ENCODE measurements around the gene C6orf89. TPM values are rescaled to one million over a fixed set of nuclear protein-coding genes. Genes with fewer than 3 reads are reported as not detected.
A peak's percentile ranks its signal among the peaks of the same experiment; 100 is the strongest.

The C6orf89 gene
- total RNA-seq, 1 donor from 2014 or later, result 36.8 TPM

- H3K9me3 ChIP-seq, result no peaks in the 10 kb centered on the region
- no peak for TF ChIP-seq POLR2AphosphoS5 (IDR thresholded peaks at IDR 0.05; ENCODE audit: insufficient read depth in 1 of 2, low read depth in 1 of 2)
- TF ChIP-seq POLR2A (IDR thresholded peaks at IDR 0.05), result no peak
- no peak for TF ChIP-seq CTCF (IDR thresholded peaks at IDR 0.05)
- no peak for DNase-seq (ENCODE audit: extremely low spot score in 2 of 2)
- intact Hi-C loops (cut with DNase I), result no loop called here
- peak overlapping the region; percentile 57 for H3K27ac ChIP-seq
- no peaks in the 10 kb centered on the region for H3K36me3 ChIP-seq
- no peaks in the 10 kb centered on the region for H3K27me3 ChIP-seq
- H3K4me3 ChIP-seq, result peak overlapping the region; percentile 8 to 33
- H3K4me1 ChIP-seq, result peaks cover 22% of the 10 kb centered on the region
These were observed 70.1 kb downstream of the C6orf89 start for GRCh38 chr6:36955671-36956445.

GRCh38 chr6:36956446-36956820, 70.7 kb downstream of the C6orf89 start:
- TF ChIP-seq POLR2AphosphoS5 (IDR thresholded peaks at IDR 0.05; ENCODE audit: insufficient read depth in 1 of 2, low read depth in 1 of 2), result no peak
- TF ChIP-seq POLR2A (IDR thresholded peaks at IDR 0.05), result no peak
- Histone ChIP-seq H3K27me3 (no peaks in the 10 kb centered on the region), H3K27ac (peak overlapping the region; percentile 57), H3K36me3 (no peaks in the 10 kb centered on the region), H3K4me3 (peak overlapping the region; percentile 8 to 33), H3K9me3 (no peaks in the 10 kb centered on the region), H3K4me1 (peaks cover 26% of the 10 kb centered on the region)
- intact Hi-C loops (cut with DNase I), result no loop called here
- no peak for DNase-seq (ENCODE audit: extremely low spot score in 2 of 2)

DNA sequence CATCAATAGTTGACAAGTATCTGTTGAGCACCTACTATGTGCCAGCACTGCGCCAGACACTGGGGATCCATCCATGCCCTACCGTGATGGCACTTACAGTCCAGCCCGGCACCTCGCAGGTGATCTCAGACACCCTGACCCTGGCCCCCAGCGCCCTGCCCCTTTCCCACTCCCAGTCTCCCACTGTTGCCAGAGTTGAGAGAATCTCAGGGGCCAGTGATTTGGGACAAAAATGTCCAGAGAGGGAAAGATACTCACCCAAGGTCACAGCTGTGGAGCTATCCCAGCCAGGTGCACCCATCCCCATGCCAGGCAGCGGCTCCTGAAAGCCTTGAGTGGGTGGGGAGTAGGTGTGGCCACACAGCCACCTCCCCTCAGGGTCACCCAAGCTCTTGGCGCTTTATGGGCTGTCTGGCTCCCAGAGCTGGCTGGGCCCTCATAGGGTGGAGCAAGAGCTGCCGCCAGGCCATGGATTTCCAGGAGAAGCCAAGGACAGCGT, 72.1 kb downstream of the C6orf89 start:
- intact Hi-C loops (cut with DNase I), result no loop called here
- Histone ChIP-seq H3K4me3 (no peak overlapping the region), H3K27me3 (no peaks in the 10 kb centered on the region), H3K27ac (peak overlapping the region; percentile 34), H3K36me3 (no peaks in the 10 kb centered on the region), H3K9me3 (no peaks in the 10 kb centered on the region), H3K4me1 (peaks cover 26% of the 10 kb centered on the region)
- DNase-seq (ENCODE audit: extremely low spot score in 2 of 2), result peak in 1 of 2 donors; percentile 78
- TF ChIP-seq CTCF (IDR thresholded peaks at IDR 0.05) (no peak), POLR2A (IDR thresholded peaks at IDR 0.05) (no peak), POLR2AphosphoS5 (IDR thresholded peaks at IDR 0.05; ENCODE audit: insufficient read depth in 1 of 2, low read depth in 1 of 2) (peak in 1 of 2 donors; percentile 15)

- H3K27ac ChIP-seq, result no peak overlapping the region
- no peaks in the 10 kb centered on the region for H3K9me3 ChIP-seq
- H3K4me3 ChIP-seq, result no peak overlapping the region
- H3K4me1 ChIP-seq, result peaks cover 34% of the 10 kb centered on the region
- H3K36me3 ChIP-seq, result no peaks in the 10 kb centered on the region
- intact Hi-C loops (cut with DNase I), result no loop called here
- no peak for DNase-seq (ENCODE audit: extremely low spot score in 2 of 2)
- H3K27me3 ChIP-seq, result no peaks in the 10 kb centered on the region
- TF ChIP-seq CTCF (IDR thresholded peaks at IDR 0.05), result no peak
- no peak for TF ChIP-seq POLR2A (IDR thresholded peaks at IDR 0.05)
- TF ChIP-seq POLR2AphosphoS5 (IDR thresholded peaks at IDR 0.05; ENCODE audit: insufficient read depth in 1 of 2, low read depth in 1 of 2), result no peak
These were observed 73.2 kb downstream of the C6orf89 start for GRCh38 chr6:36958775-36959554.

- no peaks in the 10 kb centered on the region for H3K36me3 ChIP-seq
- no peaks in the 10 kb centered on the region for H3K27me3 ChIP-seq
- intact Hi-C loops (cut with DNase I), result no loop called here
- H3K4me3 ChIP-seq, result no peak overlapping the region
- DNase-seq (ENCODE audit: extremely low spot score in 2 of 2), result no peak
- H3K4me1 ChIP-seq, result peaks cover 42% of the 10 kb centered on the region
- peak overlapping the region; percentile 66 for H3K27ac ChIP-seq
- TF ChIP-seq POLR2AphosphoS5 (IDR thresholded peaks at IDR 0.05; ENCODE audit: insufficient read depth in 1 of 2, low read depth in 1 of 2), result no peak
- TF ChIP-seq POLR2A (IDR thresholded peaks at IDR 0.05), result no peak
- TF ChIP-seq CTCF (IDR thresholded peaks at IDR 0.05), result no peak
- H3K9me3 ChIP-seq, result no peaks in the 10 kb centered on the region
These were observed 74.0 kb downstream of the C6orf89 start for GRCh38 chr6:36959555-36960250.

All from vagina (tissue), 2 donors.